ENCODE data around the gene GOT2. TPM values are rescaled to one million over a fixed set of nuclear protein-coding genes. Genes with fewer than 3 reads are reported as not detected.

The GOT2 gene
- total and polyA plus RNA-seq, 2 of the 8 experiments (the other 6 are each of a cell fraction or from before 2014, with no cell fraction given), result 62.9 to 223 TPM

- H3K23me2 ChIP-seq (ENCODE audit: low read depth, low read length), result no peaks in the 10 kb centered on the region
- WGBS, 2 experiments (ENCODE audit: extremely low coverage in 1 of 2, insufficient coverage in 1 of 2, insufficient read length in 1 of 2, insufficient replicate concordance in 2 of 2, low coverage in 1 of 2, low lambda C conversion rate in 2 of 2, missing lambda C conversion rate in 1 of 2), result 82% methylated on average over 4 of the region's 4 CpGs; no CpG with 5 or more reads in 1 of the 2 experiments
- H3K79me2 ChIP-seq (ENCODE audit: control insufficient read depth in 1 of 2, insufficient read depth in 2 of 2, low read length in 2 of 2), result no peaks in the 10 kb centered on the region
- ChIA-PET CTCF (ENCODE audit: partially characterized antibody) (interaction anchor here (0.9 to 1.1 kb wide), 2 partner anchors 13 to 32 kb away, joined by 3 to 5 read pairs; no protein-coding TSS in a partner anchor), POLR2A (ENCODE audit: partially characterized antibody) (interaction anchor here (1.5 kb wide), 1 partner anchor 12 kb away, joined by 4 read pairs; no protein-coding TSS in a partner anchor)
- H3K27me3 ChIP-seq (replicated peaks in 1 of 4; ENCODE audit: control insufficient read depth in 3 of 4, extremely low read depth in 1 of 4, insufficient read depth in 3 of 4, low read length in 3 of 4), result no peaks in the 10 kb centered on the region
- H3K23ac ChIP-seq (ENCODE audit: insufficient read length), result no peak overlapping the region
- DNase-seq (ENCODE audit: low read depth in 1 of 2, low spot score in 2 of 2), result no peak
- no peak overlapping the region for H4K91ac ChIP-seq (replicated peaks; ENCODE audit: insufficient read length, low read length)
- H2BK15ac ChIP-seq (ENCODE audit: low read length), result no peak overlapping the region
- no peak overlapping the region for H2AK5ac ChIP-seq (ENCODE audit: low read depth, low read length)
- no peak for TF ChIP-seq EGR1 (IDR thresholded peaks at IDR 0.05; ENCODE audit: borderline replicate concordance, low read depth, low read length)
- no peak for TF ChIP-seq SIN3A (conservative IDR thresholded peaks at IDR 0.05 in 1 of 2, IDR thresholded peaks at IDR 0.05 in 1 of 2; ENCODE audit: low read depth in 1 of 2, low read length in 2 of 2)
- no peak for TF ChIP-seq POU5F1 (IDR thresholded peaks at IDR 0.05; ENCODE audit: low read depth, low read length)
- TF ChIP-seq RBBP5 (IDR thresholded peaks at IDR 0.05; ENCODE audit: borderline replicate concordance, low read depth, low read length), result no peak
- TF ChIP-seq CBX8 (IDR thresholded peaks at IDR 0.05; ENCODE audit: borderline replicate concordance, low read depth, low read length), result no peak
- no peak for TF ChIP-seq TAF1 (IDR thresholded peaks at IDR 0.05; ENCODE audit: low read depth, low read length)
- H3K14ac ChIP-seq (ENCODE audit: insufficient read length), result no peak overlapping the region
- no peak overlapping the region for H3K18ac ChIP-seq (ENCODE audit: extremely low read depth, low read length)
- no peak overlapping the region for H3K56ac ChIP-seq (replicated peaks; ENCODE audit: insufficient read length, low read depth, low read length)
- no peak overlapping the region for H4K5ac ChIP-seq (ENCODE audit: insufficient read length, low read depth, low read length)
- H2AFZ ChIP-seq (ENCODE audit: low read length), result no peak overlapping the region
- H3K36me3 ChIP-seq (ENCODE audit: control insufficient read depth in 2 of 4, insufficient read depth in 4 of 4, low read length in 3 of 4), result no peaks in the 10 kb centered on the region
- no peak overlapping the region for H3K4ac ChIP-seq (replicated peaks; ENCODE audit: insufficient read length, low read depth, low read length)
- no peak overlapping the region for H3K4me2 ChIP-seq (ENCODE audit: insufficient read depth in 1 of 2, low read depth in 2 of 2, low read length in 2 of 2)
- H3K4me3 ChIP-seq (ENCODE audit: extremely low read depth in 1 of 4, insufficient read depth in 2 of 4, low read depth in 3 of 4, low read length in 4 of 4), result no peak overlapping the region
- H3K9me3 ChIP-seq (ENCODE audit: insufficient read depth in 2 of 2, low read depth in 1 of 2, low read length in 1 of 2), result no peaks in the 10 kb centered on the region
- H3K4me1 ChIP-seq (replicated peaks in 1 of 4; ENCODE audit: control insufficient read depth in 3 of 4, insufficient read depth in 4 of 4, low read length in 3 of 4), result no peaks in the 10 kb centered on the region
- no peak overlapping the region for H2BK20ac ChIP-seq (ENCODE audit: low read length)
- no peak overlapping the region for H4K8ac ChIP-seq (ENCODE audit: extremely low read depth, insufficient read depth, low read length)
- H2BK120ac ChIP-seq (replicated peaks; ENCODE audit: low read depth, low read length), result no peak overlapping the region
- H2BK5ac ChIP-seq (ENCODE audit: low read depth, low read length), result no peak overlapping the region
- H3K27ac ChIP-seq (ENCODE audit: low read depth, low read length), result no peak overlapping the region
- no peaks in the 10 kb centered on the region for H4K20me1 ChIP-seq (replicated peaks in 1 of 2; ENCODE audit: control insufficient read depth in 1 of 2, insufficient read depth in 2 of 2, low read length in 2 of 2)
- H3K79me1 ChIP-seq (ENCODE audit: low read depth, low read length), result no peaks in the 10 kb centered on the region
- no peak for FAIRE-seq
- H3K9ac ChIP-seq (replicated peaks in 1 of 4; ENCODE audit: extremely low read depth in 1 of 4, low read depth in 3 of 4, low read length in 3 of 4), result no peak overlapping the region
- H2BK12ac ChIP-seq (ENCODE audit: low read depth, low read length), result no peak overlapping the region
Measured at GRCh38 chr16:58699151-58699550, 35.0 kb downstream of the GOT2 start.
